GM10266 (cell line): ENCODE measurements around the gene CA5A.

Experiments used
- DNase-seq: peaks from one replicate; pipeline ENCODE4 v3.0.0; 2012; ENCODE audit errors: extremely low spot score
- CTCF ChIP-seq: IDR thresholded peaks from 2 replicates; pipeline ENCODE4 v1.5.1; 2012; ENCODE audit warnings: mild to moderate bottlenecking, low read depth; ENCODE audit not compliant: control insufficient read depth, insufficient read depth; ENCODE audit errors: missing control alignments

CA5A gene

DNA sequence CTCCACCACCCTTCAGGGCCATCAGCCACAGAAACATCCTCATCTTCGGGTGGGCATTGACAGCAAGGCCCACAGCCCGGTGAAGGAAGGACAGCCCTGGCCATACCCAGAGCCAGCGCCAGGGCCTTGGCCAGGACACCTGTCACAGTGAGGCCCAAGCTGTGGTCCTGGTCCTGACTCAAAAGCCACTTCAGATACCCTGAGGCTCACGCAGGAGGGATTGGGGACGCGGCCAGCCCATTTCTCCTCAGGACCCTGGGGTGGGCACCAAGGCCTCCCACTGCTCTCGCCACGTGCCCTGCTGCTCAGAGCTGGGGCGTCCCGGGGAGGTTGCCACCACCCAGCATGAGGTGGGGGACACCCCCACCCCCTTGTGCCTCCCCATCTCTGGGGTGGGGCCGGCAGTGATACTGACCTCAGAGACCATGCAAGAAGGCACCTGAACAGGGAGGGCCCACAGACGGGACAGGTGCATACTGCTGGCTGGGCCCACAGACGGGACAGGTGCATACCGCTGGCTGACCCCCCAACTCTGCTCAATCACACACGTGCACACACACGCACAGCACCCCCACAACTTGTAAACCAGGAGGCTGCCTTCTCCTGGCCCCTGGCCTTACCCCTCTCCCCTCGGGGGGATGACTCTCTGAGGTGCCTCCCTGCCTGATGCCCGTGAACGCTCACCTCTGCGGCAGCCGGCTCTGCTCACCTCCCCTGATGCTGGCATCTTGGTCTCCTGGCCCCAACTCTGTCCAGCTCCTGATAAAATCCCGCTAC lies 81.2 kb downstream of the CA5A start:
- DNase-seq = no peak
- TF ChIP-seq CTCF = no peak

DNA sequence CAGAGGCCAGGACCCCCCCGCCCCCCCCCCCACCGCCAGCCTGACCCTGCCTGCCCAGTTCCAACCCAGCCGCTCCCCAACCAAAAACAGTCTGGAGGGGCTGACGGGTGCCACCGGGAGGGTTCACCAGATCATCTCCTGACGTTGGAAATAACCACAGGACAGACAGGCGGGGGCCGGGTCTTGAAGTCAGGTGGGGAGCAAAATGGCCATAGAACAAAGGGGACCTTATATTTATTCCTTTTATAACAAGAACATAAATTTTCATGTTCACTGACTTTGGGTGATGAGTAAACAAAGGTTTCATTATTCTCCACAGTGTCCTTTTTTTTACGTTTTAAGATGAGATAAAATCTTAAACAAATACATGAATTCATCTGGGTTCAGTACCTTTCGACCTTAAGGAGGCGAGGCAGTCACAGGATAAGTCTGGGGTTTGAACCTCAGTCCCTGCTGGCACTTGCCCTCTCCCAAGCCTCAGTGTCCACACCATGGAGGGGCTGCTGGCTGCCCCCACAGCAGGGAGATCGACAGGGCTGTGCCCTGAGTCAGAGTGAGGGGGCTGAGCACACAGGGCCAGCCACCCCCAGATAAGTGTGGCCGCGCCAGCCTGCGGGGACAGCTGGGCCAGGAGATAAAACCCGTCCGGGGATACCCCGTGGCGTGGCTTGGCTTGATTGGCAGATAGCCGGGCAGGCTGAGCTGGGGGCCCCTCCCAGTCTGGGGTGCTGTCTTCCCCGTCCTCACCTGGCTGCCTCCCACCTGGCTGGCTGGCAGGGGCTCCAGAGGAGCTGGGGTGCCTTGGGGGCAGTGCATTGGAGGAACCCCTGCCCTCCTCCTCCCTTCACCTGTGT lies 82.0 kb downstream of the CA5A start:
- no peak for TF ChIP-seq CTCF
- no peak for DNase-seq

- TF ChIP-seq CTCF = no peak
- peak; percentile 90 for DNase-seq
Observed at GRCh38 chr16:87853411-87854052, 82.8 kb downstream of the CA5A start.

DNA sequence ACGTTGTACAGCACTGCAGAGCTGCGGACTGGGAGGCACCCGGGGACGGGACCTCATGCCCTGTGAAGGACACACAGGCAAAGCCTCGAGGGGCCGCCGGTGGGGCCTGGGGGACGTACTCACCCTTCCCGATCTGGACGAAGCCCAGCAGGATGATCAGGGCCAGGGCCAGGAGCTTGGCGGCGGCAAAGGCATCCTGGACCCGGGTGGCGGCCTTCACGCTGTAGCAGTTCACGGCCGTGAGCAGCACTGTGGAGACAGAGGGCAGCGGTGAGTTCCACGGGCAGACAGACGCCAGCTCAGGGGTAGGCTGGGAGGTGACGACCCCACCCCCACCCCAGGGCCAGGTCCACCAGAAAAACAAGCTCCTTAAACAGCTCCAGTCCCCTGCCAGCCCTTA lies 84.7 kb downstream of the CA5A start:
- no peak for DNase-seq
- TF ChIP-seq CTCF = no peak

- no peak for TF ChIP-seq CTCF
- no peak for DNase-seq
Observed at GRCh38 chr16:87851141-87851587, 85.2 kb downstream of the CA5A start.

DNA sequence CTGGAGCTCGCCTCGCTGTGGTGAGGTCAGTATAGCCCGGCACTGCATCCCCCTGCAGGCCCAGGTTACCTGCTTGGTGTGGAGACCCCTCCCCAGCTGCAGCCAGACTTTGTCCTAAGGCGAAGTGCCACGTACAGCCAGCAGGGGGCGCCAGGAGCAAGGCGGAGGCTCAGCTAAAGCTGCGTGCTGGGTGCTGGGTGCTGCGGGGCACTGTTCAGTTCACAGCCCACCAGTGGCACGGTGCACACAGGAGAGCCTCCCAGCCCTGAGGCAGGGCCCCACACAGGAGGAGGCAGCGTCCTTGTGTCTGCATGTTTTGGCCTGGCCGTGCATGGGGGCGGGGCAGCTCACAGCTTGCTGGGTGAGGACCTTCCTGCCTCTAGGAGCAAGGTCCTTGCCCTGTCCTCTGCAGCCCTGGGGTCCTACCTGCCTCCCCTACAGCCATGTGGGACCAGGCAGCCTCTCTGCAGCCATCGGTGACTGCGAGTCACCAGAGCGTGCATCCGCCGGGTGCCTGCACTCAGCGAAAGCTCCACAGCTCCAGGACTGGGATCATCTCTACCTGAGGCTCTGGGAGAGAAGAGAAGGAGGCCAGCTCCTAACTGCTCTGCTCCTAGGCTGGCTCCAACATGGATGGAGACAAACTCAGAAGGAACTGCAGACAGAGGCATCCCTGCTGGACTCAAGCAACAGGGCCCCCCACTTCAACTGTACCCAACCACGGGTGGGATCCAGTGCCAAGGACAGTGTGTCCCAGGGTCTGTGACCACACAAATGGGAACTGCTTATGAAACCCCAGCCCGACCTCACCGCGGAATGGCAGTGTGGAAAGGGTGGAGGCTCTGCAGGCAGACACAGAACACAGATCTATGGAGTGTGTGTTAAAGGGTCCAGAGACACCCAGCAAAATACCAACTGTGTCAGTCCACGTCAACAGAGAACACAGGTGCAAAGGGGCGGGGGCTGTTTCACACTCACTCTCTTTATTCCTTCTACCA lies 86.0 kb downstream of the CA5A start:
- TF ChIP-seq CTCF = peak; percentile 92
- peak; percentile 86 for DNase-seq
